HG03039 (cell line): ENCODE data around the gene GPRASP2.

ENCODE experiments used
- ATAC-seq: cut with Tn5 transposase; IDR thresholded peaks from one replicate; pipeline ENCODE4 v1.9.1; 2021; ENCODE audit warnings: mild to moderate bottlenecking, moderate library complexity; ENCODE audit not compliant: unreplicated experiment

The GPRASP2 gene

GRCh38 chrX:102744307-102744706, 32.1 kb downstream of the GPRASP2 start:
- ATAC-seq = no peak

GRCh38 chrX:102745513-102745856, 33.2 kb downstream of the GPRASP2 start:
- no peak for ATAC-seq

- ATAC-seq = no peak
Measured at GRCh38 chrX:102745857-102746584, 33.8 kb downstream of the GPRASP2 start.

- no peak for ATAC-seq
Measured at GRCh38 chrX:102765217-102765616, 53.0 kb downstream of the GPRASP2 start.

GRCh38 chrX:102765809-102766208, 53.6 kb downstream of the GPRASP2 start:
- ATAC-seq = no peak

- no peak for ATAC-seq
Measured at GRCh38 chrX:102767287-102767686, 55.0 kb downstream of the GPRASP2 start.
